CD14-positive monocyte (primary cell): ENCODE measurements around the gene SLX4. TPM values are rescaled to one million over a fixed set of nuclear protein-coding genes. Genes with fewer than 3 reads are reported as not detected.

ENCODE experiments used
- DNase-seq, 3 donors: peaks; one replicate each; pipeline ENCODE4 v3.0.0-alpha.2; 2011 to 2022
- H2AFZ ChIP-seq: 2 replicates; pipeline ENCODE4 v1.6.0; 2012; ENCODE audit warnings: mild to moderate bottlenecking, low read depth, low read length, inconsistent platforms; ENCODE audit not compliant: insufficient read depth, poor library complexity, severe bottlenecking
- H3K27ac ChIP-seq, 2 donors: 1 replicate in 1 of 2; 2 replicates in 1 of 2; pipeline ENCODE4 v1.5.1; 2012 to 2013; ENCODE audit warnings: low read length in 2 of 2, control low read depth in 1 of 2, inconsistent platforms in 1 of 2, low read depth in 1 of 2, mild to moderate bottlenecking in 1 of 2
- H3K27me3 ChIP-seq, 2 donors: one replicate each; pipeline versions ENCODE4 v1.6.0 to v1.6.1; 2011 to 2013; ENCODE audit warnings: low read length in 2 of 2; ENCODE audit not compliant: control insufficient read depth in 2 of 2, insufficient read depth in 2 of 2
- H3K36me3 ChIP-seq, 2 donors: replicated peaks in 1 of 2; 1 replicate in 1 of 2; 2 replicates in 1 of 2; pipeline versions ENCODE4 v1.5.1 to v1.6.1; 2012 to 2013; ENCODE audit warnings: low read length in 2 of 2, control low read depth in 1 of 2, inconsistent platforms in 1 of 2, mild to moderate bottlenecking in 1 of 2; ENCODE audit not compliant: insufficient read depth in 2 of 2, control insufficient read depth in 1 of 2
- H3K4me1 ChIP-seq, 2 donors: 1 replicate in 1 of 2; 2 replicates in 1 of 2; pipeline versions ENCODE4 v1.5.1 to v1.6.1; 2012 to 2013; ENCODE audit warnings: low read length in 2 of 2, control low read depth in 1 of 2, inconsistent platforms in 1 of 2, mild to moderate bottlenecking in 1 of 2, moderate library complexity in 1 of 2; ENCODE audit not compliant: insufficient read depth in 2 of 2, control insufficient read depth in 1 of 2
- H3K4me2 ChIP-seq: replicated peaks from 2 replicates; pipeline ENCODE3; 2012; ENCODE audit warnings: low read length, moderate library complexity, mild to moderate bottlenecking; ENCODE audit not compliant: poor library complexity, severe bottlenecking; ENCODE audit errors: extremely low read depth
- H3K4me3 ChIP-seq, 3 experiments: fragments of 200-600 bp in 1 of 3; sonication (generic) in 1 of 3; replicated peaks in 1 of 3; 1 replicate in 2 of 3; 2 replicates in 1 of 3; pipeline ENCODE4 v1.5.1; 2011 to 2013; ENCODE audit warnings: low read length in 3 of 3, mild to moderate bottlenecking in 3 of 3, control low read depth in 2 of 3, low read depth in 2 of 3, inconsistent platforms in 1 of 3, moderate library complexity in 1 of 3
- H3K79me2 ChIP-seq: 2 replicates; pipeline ENCODE4 v1.6.0; 2012; ENCODE audit warnings: mild to moderate bottlenecking, control low read depth, inconsistent platforms, low read length, moderate library complexity; ENCODE audit not compliant: insufficient read depth
- H3K9ac ChIP-seq: 2 replicates; pipeline ENCODE4 v1.6.0; 2017; ENCODE audit warnings: low read length, mild to moderate bottlenecking; ENCODE audit not compliant: insufficient read depth, poor library complexity, severe bottlenecking
- H3K9me3 ChIP-seq, 2 donors: replicated peaks in 1 of 2; 1 replicate in 1 of 2; 2 replicates in 1 of 2; pipeline versions ENCODE4 v1.5.1 to v1.6.1; 2012 to 2013; ENCODE audit warnings: low read length in 2 of 2, control low read depth in 1 of 2; ENCODE audit not compliant: control insufficient read depth in 1 of 2, insufficient read depth in 1 of 2
- H4K20me1 ChIP-seq: 2 replicates; pipeline ENCODE4 v1.6.0; 2012; ENCODE audit warnings: mild to moderate bottlenecking, low read length, control low read depth, moderate library complexity; ENCODE audit not compliant: insufficient read depth
- H3K27ac Mint-ChIP-seq, 7 donors: one replicate each; pipeline ENCODE4 v1.8.0; 2020; ENCODE audit warnings: mild to moderate bottlenecking in 7 of 7, mixed read lengths in 7 of 7, moderate library complexity in 6 of 7, inconsistent platforms in 2 of 7
- H3K27me3 Mint-ChIP-seq, 3 donors: one replicate each; pipeline ENCODE4 v1.8.0; 2021 to 2022; ENCODE audit warnings: low read depth in 3 of 3, mild to moderate bottlenecking in 3 of 3, mixed read lengths in 3 of 3, moderate library complexity in 3 of 3, inconsistent platforms in 1 of 3
- H3K36me3 Mint-ChIP-seq, 2 donors: one replicate each; pipeline ENCODE4 v1.8.0; 2020; ENCODE audit warnings: mixed read lengths in 2 of 2, inconsistent platforms in 1 of 2, mild to moderate bottlenecking in 1 of 2
- H3K4me1 Mint-ChIP-seq: one replicate; pipeline ENCODE4 v1.8.0; 2020; ENCODE audit warnings: mild to moderate bottlenecking, mixed read lengths
- H3K4me3 Mint-ChIP-seq, 2 donors: one replicate each; pipeline ENCODE4 v1.8.0; 2020; ENCODE audit warnings: mild to moderate bottlenecking in 2 of 2, mixed read lengths in 2 of 2, moderate library complexity in 1 of 2
- H3K9me3 Mint-ChIP-seq, 7 donors: one replicate each; pipeline ENCODE4 v1.8.0; 2020 to 2022; ENCODE audit warnings: mixed read lengths in 7 of 7, mild to moderate bottlenecking in 6 of 7, moderate library complexity in 6 of 7, inconsistent platforms in 2 of 7
- WGBS: methylation state at CpG from one replicate; pipeline ENCODE4 v1.1.5; 2013; ENCODE audit warnings: missing lambda C conversion rate; ENCODE audit not compliant: insufficient coverage; 5-methylcytosine and 5-hydroxymethylcytosine counted together
- intact Hi-C, 2 donors: fragments of 100-400 bp; cut with micrococcal nuclease; formaldehyde crosslinking; loops; one replicate each; pipeline versions ENCODE4 v1.15.0 to v1.15.1; 2023
- polyA plus RNA-seq, 3 donors: library from polyadenylated mRNA; depleted of rRNA in 1 of 3; unstranded in 2 of 3; stranded (reverse) in 1 of 3; fragments of 300-500 nt in 2 of 3; fragments of >200 nt in 1 of 3; fragmentation: Illumina TruSeq in 2 of 3; gene quantifications; 1 replicate in 2 of 3; 2 replicates in 1 of 3; pipeline ENCODE4 v1.2.3, GENCODE V29; 2012 to 2021
- TF ChIP-seq, protein P1 (sequence below): fragments of 200-600 bp; IDR thresholded peaks from one replicate; pipeline ENCODE4 v1.8.0; 2022; ENCODE audit warnings: antibody characterized with exemption, mild to moderate bottlenecking

Gene SLX4
- polyA plus RNA-seq, 3 donors = 0.12 to 2.4 (median 0.71) TPM

DNA sequence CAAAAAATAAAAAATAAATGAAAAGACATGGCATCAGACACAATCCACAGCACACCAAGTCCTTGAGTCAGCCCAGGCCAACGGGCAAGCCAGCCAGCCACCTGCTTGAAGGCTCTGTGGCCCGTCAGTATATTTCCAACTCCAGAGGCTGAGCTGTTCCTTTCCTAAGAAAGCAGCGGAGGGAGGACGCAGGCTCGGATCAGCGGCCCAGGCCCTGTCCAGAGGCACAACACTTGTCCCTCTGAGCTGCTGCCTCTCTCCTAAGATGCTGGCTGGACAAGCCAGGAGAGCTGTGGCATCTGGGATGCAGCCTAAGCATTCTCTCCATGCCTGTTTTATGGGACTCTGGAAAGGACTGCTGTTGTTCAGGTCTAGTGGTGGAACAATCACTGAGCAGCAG is 19.4 kb downstream of the SLX4 start:
- Mint-ChIP-seq H3K27me3 (peaks cover 22 to 53% (median 28%) of the 10 kb centered on the region in 3 donors), H3K27ac (no peak overlapping the region), H3K4me1 (peaks cover 35% of the 10 kb centered on the region), H3K36me3 (peaks cover 45 to 69% of the 10 kb centered on the region in 2 donors), H3K4me3 (peak overlapping the region in 1 of 2 donors; percentile 83), H3K9me3 (peaks cover 0 to 8% (median 3%) of the 10 kb centered on the region in 7 donors)
- Histone ChIP-seq H3K79me2 (no peaks in the 10 kb centered on the region), H3K4me3 (no peak overlapping the region), H4K20me1 (peaks cover 47% of the 10 kb centered on the region), H3K27ac (no peak overlapping the region), H3K4me2 (no peak overlapping the region), H3K36me3 (peaks cover 9 to 50% of the 10 kb centered on the region in 2 donors), H3K9me3 (no peaks in the 10 kb centered on the region), H2AFZ (no peak overlapping the region), H3K27me3 (peaks cover 0 to 23% of the 10 kb centered on the region in 2 donors), H3K4me1 (peaks cover 31 to 32% of the 10 kb centered on the region in 2 donors), H3K9ac (no peak overlapping the region)
- WGBS = 99% methylated on average over 6 of the region's 6 CpGs
- TF ChIP-seq, protein P1, sequence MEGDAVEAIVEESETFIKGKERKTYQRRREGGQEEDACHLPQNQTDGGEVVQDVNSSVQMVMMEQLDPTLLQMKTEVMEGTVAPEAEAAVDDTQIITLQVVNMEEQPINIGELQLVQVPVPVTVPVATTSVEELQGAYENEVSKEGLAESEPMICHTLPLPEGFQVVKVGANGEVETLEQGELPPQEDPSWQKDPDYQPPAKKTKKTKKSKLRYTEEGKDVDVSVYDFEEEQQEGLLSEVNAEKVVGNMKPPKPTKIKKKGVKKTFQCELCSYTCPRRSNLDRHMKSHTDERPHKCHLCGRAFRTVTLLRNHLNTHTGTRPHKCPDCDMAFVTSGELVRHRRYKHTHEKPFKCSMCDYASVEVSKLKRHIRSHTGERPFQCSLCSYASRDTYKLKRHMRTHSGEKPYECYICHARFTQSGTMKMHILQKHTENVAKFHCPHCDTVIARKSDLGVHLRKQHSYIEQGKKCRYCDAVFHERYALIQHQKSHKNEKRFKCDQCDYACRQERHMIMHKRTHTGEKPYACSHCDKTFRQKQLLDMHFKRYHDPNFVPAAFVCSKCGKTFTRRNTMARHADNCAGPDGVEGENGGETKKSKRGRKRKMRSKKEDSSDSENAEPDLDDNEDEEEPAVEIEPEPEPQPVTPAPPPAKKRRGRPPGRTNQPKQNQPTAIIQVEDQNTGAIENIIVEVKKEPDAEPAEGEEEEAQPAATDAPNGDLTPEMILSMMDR = no peak
- intact Hi-C loops = no loop called here
- no peak for DNase-seq

DNA sequence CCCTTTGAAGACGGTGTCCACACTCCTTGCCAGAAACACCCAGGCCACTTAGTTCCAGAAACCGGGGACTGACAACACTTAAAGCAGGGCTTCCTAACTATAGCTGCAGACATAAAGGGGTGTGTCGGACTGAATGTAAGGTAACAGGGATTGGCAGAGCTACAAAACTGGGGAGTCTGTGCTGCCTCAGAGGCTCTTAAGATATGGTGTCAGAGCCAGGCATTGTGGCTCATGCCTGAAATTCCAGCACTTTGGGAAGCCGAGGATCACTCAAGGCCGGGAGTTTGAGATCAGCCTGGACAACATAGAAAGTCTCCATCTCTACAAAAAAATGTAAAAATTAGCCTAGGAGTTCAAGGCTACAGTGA is 20.0 kb downstream of the SLX4 start:
- Histone ChIP-seq H3K36me3 (peaks cover 7 to 48% of the 10 kb centered on the region in 2 donors), H3K4me1 (peaks cover 31 to 32% of the 10 kb centered on the region in 2 donors), H3K27me3 (peaks cover 0 to 23% of the 10 kb centered on the region in 2 donors), H3K9ac (no peak overlapping the region), H3K9me3 (no peaks in the 10 kb centered on the region), H3K27ac (no peak overlapping the region), H4K20me1 (peaks cover 47% of the 10 kb centered on the region), H3K79me2 (no peaks in the 10 kb centered on the region), H3K4me2 (no peak overlapping the region), H3K4me3 (no peak overlapping the region), H2AFZ (no peak overlapping the region)
- intact Hi-C loops = no loop called here
- peaks cover 35% of the 10 kb centered on the region for H3K4me1 Mint-ChIP-seq
- TF ChIP-seq, protein P1 = no peak
- no peak for DNase-seq
- peaks cover 26 to 54% (median 29%) of the 10 kb centered on the region in 3 donors for H3K27me3 Mint-ChIP-seq
- H3K27ac Mint-ChIP-seq = no peak overlapping the region
- peaks cover 43 to 70% of the 10 kb centered on the region in 2 donors for H3K36me3 Mint-ChIP-seq
- H3K9me3 Mint-ChIP-seq = peaks cover 0 to 8% (median 3%) of the 10 kb centered on the region in 7 donors
- 61% methylated on average over 3 of the region's 5 CpGs for WGBS
- peak overlapping the region in 1 of 2 donors; percentile 83 for H3K4me3 Mint-ChIP-seq
